Gastrocnemius medialis (tissue), 4 donors: ENCODE data around the gene DMD.

Experiments
- CTCF ChIP-seq, 5 experiments: fragments of 450-650 bp in 3 of 5; fragments of 200-600 bp in 2 of 5; sonication (generic) in 2 of 5; IDR thresholded peaks in 4 of 5; conservative IDR thresholded peaks in 1 of 5; 1 replicate in 4 of 5; 2 replicates in 1 of 5; pipeline ENCODE4 v1.5.1; 2016 to 2019; ENCODE audit warnings: antibody characterized with exemption in 5 of 5, mild to moderate bottlenecking in 3 of 5, moderate library complexity in 3 of 5
- POLR2A ChIP-seq, 2 donors: fragments of 450-650 bp; IDR thresholded peaks; one replicate each; pipeline ENCODE4 v1.6.1; 2017; ENCODE audit warnings: antibody characterized with exemption in 2 of 2, mild to moderate bottlenecking in 2 of 2, moderate library complexity in 2 of 2

GRCh38 chrX:31545191-31545590 is 1666.2 kb downstream of the DMD start:
- no peak for TF ChIP-seq CTCF (IDR thresholded peaks at IDR 0.05 in 4 of 5, conservative IDR thresholded peaks at IDR 0.05 in 1 of 5)
- no peak for TF ChIP-seq POLR2A (IDR thresholded peaks at IDR 0.05)
